ENCODE data around the gene SLC25A51.

SLC25A51 gene

DNA sequence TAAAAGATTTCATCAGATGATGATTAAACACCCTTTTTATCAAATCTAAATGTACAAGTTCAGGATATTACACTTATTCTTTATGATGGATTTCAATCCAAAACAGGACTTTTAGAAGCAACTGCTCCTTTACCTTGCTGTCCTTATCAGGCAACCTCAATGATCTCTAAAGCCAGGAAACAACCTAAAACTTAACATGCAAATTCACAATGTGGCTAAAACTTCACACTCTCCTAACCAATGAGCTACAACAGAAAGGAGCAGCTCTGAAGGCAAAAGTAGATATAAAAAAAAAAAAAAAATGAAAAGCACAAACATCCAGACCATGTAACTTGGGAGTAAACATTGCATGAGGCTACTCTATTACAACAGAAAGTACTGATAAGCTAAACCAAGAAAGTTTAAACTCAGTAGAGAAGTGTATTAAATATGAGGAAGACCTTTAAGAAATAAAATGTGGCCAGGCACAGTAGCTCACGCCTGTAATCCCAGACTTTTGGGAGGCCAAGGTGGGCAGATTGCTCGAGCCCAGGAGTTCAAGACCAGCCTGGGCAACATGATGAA, 22.9 kb downstream of the SLC25A51 start:
- no peak overlapping the region for H3K27ac ChIP-seq (ENCODE audit: low read depth, low read length)
- no peak overlapping the region for H3K4me3 ChIP-seq (ENCODE audit: low read depth in 1 of 2, low read length in 2 of 2)
- no peaks in the 10 kb centered on the region for H3K4me1 ChIP-seq (ENCODE audit: control insufficient read depth in 1 of 2, insufficient read depth in 2 of 2, low read length in 2 of 2)
- no peaks in the 10 kb centered on the region for H3K27me3 ChIP-seq (ENCODE audit: control insufficient read depth in 1 of 2, insufficient read depth in 2 of 2, low read length in 2 of 2)
- H3K36me3 ChIP-seq (ENCODE audit: control insufficient read depth in 1 of 2, insufficient read depth in 2 of 2, low read length in 2 of 2): peaks cover 3 to 15% of the 10 kb centered on the region in 2 donors
- H3K9me3 ChIP-seq (ENCODE audit: control insufficient read depth in 1 of 2, low read length in 2 of 2): peaks cover 3 to 5% of the 10 kb centered on the region in 2 donors
- H3K9ac ChIP-seq (ENCODE audit: low read depth in 1 of 2, low read length in 2 of 2): no peak overlapping the region

- Histone ChIP-seq H3K27ac (ENCODE audit: low read depth, low read length) (no peak overlapping the region), H3K36me3 (ENCODE audit: control insufficient read depth in 1 of 2, insufficient read depth in 2 of 2, low read length in 2 of 2) (peaks cover 3 to 9% of the 10 kb centered on the region in 2 donors), H3K27me3 (ENCODE audit: control insufficient read depth in 1 of 2, insufficient read depth in 2 of 2, low read length in 2 of 2) (no peaks in the 10 kb centered on the region), H3K4me1 (ENCODE audit: control insufficient read depth in 1 of 2, insufficient read depth in 2 of 2, low read length in 2 of 2) (no peaks in the 10 kb centered on the region), H3K4me3 (ENCODE audit: low read depth in 1 of 2, low read length in 2 of 2) (no peak overlapping the region), H3K9ac (ENCODE audit: low read depth in 1 of 2, low read length in 2 of 2) (no peak overlapping the region), H3K9me3 (ENCODE audit: control insufficient read depth in 1 of 2, low read length in 2 of 2) (peaks cover 3 to 5% of the 10 kb centered on the region in 2 donors)
These were observed 27.6 kb downstream of the SLC25A51 start for GRCh38 chr9:37876376-37876775.

DNA sequence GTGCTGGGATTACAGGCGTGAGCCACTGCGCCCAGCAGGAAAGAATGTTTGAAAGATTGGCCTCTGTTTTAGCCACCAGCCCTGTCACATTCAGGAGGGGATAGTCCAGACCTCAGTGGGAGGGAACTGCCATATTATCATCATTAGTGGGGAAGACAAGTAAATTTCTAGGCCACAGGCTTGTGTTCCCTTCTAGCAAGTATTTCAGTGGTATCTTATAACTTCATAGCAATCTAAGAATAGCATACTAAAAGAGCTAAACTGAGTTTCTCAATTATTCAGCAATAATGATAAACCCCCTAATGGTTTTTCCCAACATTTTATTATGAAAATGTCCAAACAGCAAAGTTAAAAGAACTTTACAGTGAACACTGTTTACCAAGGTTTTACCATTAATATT, 30.0 kb downstream of the SLC25A51 start:
- Histone ChIP-seq H3K9me3 (ENCODE audit: control insufficient read depth in 1 of 2, low read length in 2 of 2) (peaks cover 3 to 5% of the 10 kb centered on the region in 2 donors), H3K4me1 (ENCODE audit: control insufficient read depth in 1 of 2, insufficient read depth in 2 of 2, low read length in 2 of 2) (no peaks in the 10 kb centered on the region), H3K27me3 (ENCODE audit: control insufficient read depth in 1 of 2, insufficient read depth in 2 of 2, low read length in 2 of 2) (no peaks in the 10 kb centered on the region), H3K36me3 (ENCODE audit: control insufficient read depth in 1 of 2, insufficient read depth in 2 of 2, low read length in 2 of 2) (peaks cover 3 to 4% of the 10 kb centered on the region in 2 donors), H3K4me3 (ENCODE audit: low read depth in 1 of 2, low read length in 2 of 2) (no peak overlapping the region), H3K9ac (ENCODE audit: low read depth in 1 of 2, low read length in 2 of 2) (no peak overlapping the region), H3K27ac (ENCODE audit: low read depth, low read length) (no peak overlapping the region)

GRCh38 chr9:37870799-37871176, 33.1 kb downstream of the SLC25A51 start:
- no peak overlapping the region for H3K27ac ChIP-seq (ENCODE audit: low read depth, low read length)
- H3K4me1 ChIP-seq (ENCODE audit: control insufficient read depth in 1 of 2, insufficient read depth in 2 of 2, low read length in 2 of 2): peaks cover 0 to under 1% of the 10 kb centered on the region in 2 donors
- no peak overlapping the region for H3K9ac ChIP-seq (ENCODE audit: low read depth in 1 of 2, low read length in 2 of 2)
- H3K27me3 ChIP-seq (ENCODE audit: control insufficient read depth in 1 of 2, insufficient read depth in 2 of 2, low read length in 2 of 2): no peaks in the 10 kb centered on the region
- H3K4me3 ChIP-seq (ENCODE audit: low read depth in 1 of 2, low read length in 2 of 2): no peak overlapping the region
- H3K36me3 ChIP-seq (ENCODE audit: control insufficient read depth in 1 of 2, insufficient read depth in 2 of 2, low read length in 2 of 2): no peaks in the 10 kb centered on the region
- H3K9me3 ChIP-seq (ENCODE audit: control insufficient read depth in 1 of 2, low read length in 2 of 2): no peaks in the 10 kb centered on the region

DNA sequence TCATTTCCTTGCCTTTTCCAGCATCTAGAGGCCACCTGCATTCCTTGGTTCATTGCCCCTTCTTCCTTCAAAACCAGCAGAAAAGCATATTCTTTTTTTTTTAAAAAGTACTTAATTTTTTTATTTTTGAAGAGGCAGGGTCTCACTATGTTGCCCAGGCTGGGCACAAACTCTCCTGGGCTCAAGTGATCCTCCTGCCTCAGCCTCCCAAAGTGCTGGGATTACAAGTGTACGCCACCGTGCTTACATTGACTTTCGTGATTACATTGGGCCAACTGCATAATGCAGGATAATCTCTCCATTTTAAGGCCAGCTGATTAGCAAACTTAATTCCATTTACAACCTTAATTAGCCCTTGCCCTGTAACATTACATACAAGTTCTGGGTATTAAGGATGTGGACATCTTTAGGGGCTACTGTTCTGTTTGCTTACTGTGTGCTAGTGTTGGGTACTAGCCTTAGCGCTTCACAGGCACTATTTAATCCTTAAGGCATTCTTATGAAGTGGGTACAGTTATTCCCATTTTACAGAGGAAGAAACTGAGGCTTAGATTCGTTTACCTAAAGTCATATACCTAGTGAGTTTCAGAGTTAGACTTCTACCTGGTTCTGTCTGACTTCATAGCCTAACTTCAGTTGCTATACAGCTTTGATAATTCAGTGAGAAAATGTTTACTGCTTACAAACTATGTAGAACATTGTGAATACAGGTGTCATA, 33.7 kb downstream of the SLC25A51 start:
- Histone ChIP-seq H3K36me3 (ENCODE audit: control insufficient read depth in 1 of 2, insufficient read depth in 2 of 2, low read length in 2 of 2) (no peaks in the 10 kb centered on the region), H3K27me3 (ENCODE audit: control insufficient read depth in 1 of 2, insufficient read depth in 2 of 2, low read length in 2 of 2) (no peaks in the 10 kb centered on the region), H3K27ac (ENCODE audit: low read depth, low read length) (no peak overlapping the region), H3K9me3 (ENCODE audit: control insufficient read depth in 1 of 2, low read length in 2 of 2) (no peaks in the 10 kb centered on the region), H3K4me3 (ENCODE audit: low read depth in 1 of 2, low read length in 2 of 2) (no peak overlapping the region), H3K4me1 (ENCODE audit: control insufficient read depth in 1 of 2, insufficient read depth in 2 of 2, low read length in 2 of 2) (peaks cover 0 to 6% of the 10 kb centered on the region in 2 donors), H3K9ac (ENCODE audit: low read depth in 1 of 2, low read length in 2 of 2) (no peak overlapping the region)

GRCh38 chr9:37862530-37862929, 41.4 kb downstream of the SLC25A51 start:
- H3K9ac ChIP-seq (ENCODE audit: low read depth in 1 of 2, low read length in 2 of 2): no peak overlapping the region
- H3K4me1 ChIP-seq (ENCODE audit: control insufficient read depth in 1 of 2, insufficient read depth in 2 of 2, low read length in 2 of 2): peaks cover 0 to 11% of the 10 kb centered on the region in 2 donors
- no peaks in the 10 kb centered on the region for H3K27me3 ChIP-seq (ENCODE audit: control insufficient read depth in 1 of 2, insufficient read depth in 2 of 2, low read length in 2 of 2)
- no peak overlapping the region for H3K4me3 ChIP-seq (ENCODE audit: low read depth in 1 of 2, low read length in 2 of 2)
- H3K9me3 ChIP-seq (ENCODE audit: control insufficient read depth in 1 of 2, low read length in 2 of 2): no peaks in the 10 kb centered on the region
- peaks cover 20 to 38% of the 10 kb centered on the region in 2 donors for H3K36me3 ChIP-seq (ENCODE audit: control insufficient read depth in 1 of 2, insufficient read depth in 2 of 2, low read length in 2 of 2)
- H3K27ac ChIP-seq (ENCODE audit: low read depth, low read length): no peak overlapping the region

DNA sequence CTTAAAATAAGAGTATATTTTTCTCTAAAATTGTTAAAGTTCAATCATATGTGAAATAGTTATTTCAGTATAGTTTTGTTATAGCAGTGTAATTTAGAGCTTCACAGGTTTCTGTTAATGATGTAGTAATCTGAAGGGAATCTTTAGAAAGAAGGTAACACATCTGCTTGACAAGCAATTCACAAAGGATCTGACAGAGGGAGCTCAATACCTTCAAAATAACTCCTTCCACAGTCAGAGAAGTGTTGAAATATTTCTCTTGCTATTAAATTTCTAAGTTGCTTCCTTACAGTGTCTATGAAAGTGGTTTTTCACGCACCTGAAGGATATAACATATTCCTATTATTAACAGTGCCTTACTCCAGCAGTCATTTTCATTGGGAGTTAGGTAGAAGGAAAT, 44.9 kb downstream of the SLC25A51 start:
- no peak overlapping the region for H3K27ac ChIP-seq (ENCODE audit: low read depth, low read length)
- H3K4me3 ChIP-seq (ENCODE audit: low read depth in 1 of 2, low read length in 2 of 2): no peak overlapping the region
- no peaks in the 10 kb centered on the region for H3K4me1 ChIP-seq (ENCODE audit: control insufficient read depth in 1 of 2, insufficient read depth in 2 of 2, low read length in 2 of 2)
- H3K36me3 ChIP-seq (ENCODE audit: control insufficient read depth in 1 of 2, insufficient read depth in 2 of 2, low read length in 2 of 2): peaks cover 20 to 38% of the 10 kb centered on the region in 2 donors
- no peaks in the 10 kb centered on the region for H3K27me3 ChIP-seq (ENCODE audit: control insufficient read depth in 1 of 2, insufficient read depth in 2 of 2, low read length in 2 of 2)
- H3K9me3 ChIP-seq (ENCODE audit: control insufficient read depth in 1 of 2, low read length in 2 of 2): no peaks in the 10 kb centered on the region
- H3K9ac ChIP-seq (ENCODE audit: low read depth in 1 of 2, low read length in 2 of 2): no peak overlapping the region

GRCh38 chr9:37856551-37856950, 47.4 kb downstream of the SLC25A51 start:
- H3K27me3 ChIP-seq (ENCODE audit: control insufficient read depth in 1 of 2, insufficient read depth in 2 of 2, low read length in 2 of 2): no peaks in the 10 kb centered on the region
- no peak overlapping the region for H3K9ac ChIP-seq (ENCODE audit: low read depth in 1 of 2, low read length in 2 of 2)
- peaks cover 17 to 31% of the 10 kb centered on the region in 2 donors for H3K36me3 ChIP-seq (ENCODE audit: control insufficient read depth in 1 of 2, insufficient read depth in 2 of 2, low read length in 2 of 2)
- H3K4me1 ChIP-seq (ENCODE audit: control insufficient read depth in 1 of 2, insufficient read depth in 2 of 2, low read length in 2 of 2): no peaks in the 10 kb centered on the region
- H3K4me3 ChIP-seq (ENCODE audit: low read depth in 1 of 2, low read length in 2 of 2): no peak overlapping the region
- H3K9me3 ChIP-seq (ENCODE audit: control insufficient read depth in 1 of 2, low read length in 2 of 2): no peaks in the 10 kb centered on the region
- no peak overlapping the region for H3K27ac ChIP-seq (ENCODE audit: low read depth, low read length)

DNA sequence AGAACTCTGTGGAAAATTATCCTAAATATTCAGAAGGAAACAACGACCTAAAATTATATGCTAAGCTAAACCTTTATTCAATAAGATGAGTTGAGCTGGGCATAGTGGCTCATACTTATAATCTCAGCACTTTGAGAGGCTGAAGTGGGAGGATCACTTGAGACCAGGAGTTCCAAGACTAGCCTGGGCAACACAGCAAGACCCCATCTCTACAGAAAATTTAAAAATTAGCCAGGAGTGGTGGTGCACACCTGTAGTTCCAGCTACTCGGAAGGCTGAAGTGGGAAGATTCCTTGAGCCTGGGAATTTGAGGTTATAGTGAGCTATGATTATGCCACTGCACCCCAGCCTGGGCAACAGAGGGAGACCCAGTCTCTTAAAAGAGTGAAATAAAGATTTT, 51.7 kb downstream of the SLC25A51 start:
- H3K27me3 ChIP-seq (ENCODE audit: control insufficient read depth in 1 of 2, insufficient read depth in 2 of 2, low read length in 2 of 2): no peaks in the 10 kb centered on the region
- H3K4me1 ChIP-seq (ENCODE audit: control insufficient read depth in 1 of 2, insufficient read depth in 2 of 2, low read length in 2 of 2): no peaks in the 10 kb centered on the region
- no peak overlapping the region for H3K27ac ChIP-seq (ENCODE audit: low read depth, low read length)
- H3K9ac ChIP-seq (ENCODE audit: low read depth in 1 of 2, low read length in 2 of 2): no peak overlapping the region
- no peaks in the 10 kb centered on the region for H3K9me3 ChIP-seq (ENCODE audit: control insufficient read depth in 1 of 2, low read length in 2 of 2)
- no peak overlapping the region for H3K4me3 ChIP-seq (ENCODE audit: low read depth in 1 of 2, low read length in 2 of 2)
- H3K36me3 ChIP-seq (ENCODE audit: control insufficient read depth in 1 of 2, insufficient read depth in 2 of 2, low read length in 2 of 2): peaks cover 3 to 8% of the 10 kb centered on the region in 2 donors

DNA sequence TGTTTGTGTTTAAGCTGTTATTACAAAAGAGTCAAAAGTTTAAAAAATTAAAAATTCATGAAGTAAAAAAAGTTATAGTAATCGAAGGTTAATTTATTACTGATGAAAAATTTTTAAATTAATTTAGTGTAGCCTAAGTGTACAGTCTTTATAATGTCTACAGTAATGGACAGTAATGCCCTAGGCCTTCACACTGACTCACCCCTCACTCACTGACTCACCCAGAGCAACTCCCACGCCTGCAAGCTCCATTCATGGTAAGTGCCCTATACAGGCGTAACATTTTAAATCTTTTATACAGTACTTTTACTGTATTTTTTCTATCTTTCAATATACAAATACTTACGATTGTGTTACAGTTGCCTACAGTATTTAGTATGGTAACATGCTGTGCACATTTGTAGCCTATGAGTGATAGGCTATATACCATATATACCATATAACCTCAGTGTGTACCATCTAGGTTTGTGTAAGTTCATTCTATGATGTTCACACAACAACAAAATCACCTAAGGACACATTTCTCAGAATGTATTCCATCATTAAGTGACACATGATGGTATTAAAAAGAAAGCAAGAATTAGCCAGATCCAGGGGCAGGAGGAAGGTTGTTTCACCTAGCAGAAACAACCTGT, 63.2 kb downstream of the SLC25A51 start:
- Histone ChIP-seq H3K27me3 (ENCODE audit: control insufficient read depth in 1 of 2, insufficient read depth in 2 of 2, low read length in 2 of 2) (no peaks in the 10 kb centered on the region), H3K27ac (ENCODE audit: low read depth, low read length) (no peak overlapping the region), H3K4me1 (ENCODE audit: control insufficient read depth in 1 of 2, insufficient read depth in 2 of 2, low read length in 2 of 2) (no peaks in the 10 kb centered on the region), H3K4me3 (ENCODE audit: low read depth in 1 of 2, low read length in 2 of 2) (no peak overlapping the region), H3K9me3 (ENCODE audit: control insufficient read depth in 1 of 2, low read length in 2 of 2) (no peaks in the 10 kb centered on the region), H3K9ac (ENCODE audit: low read depth in 1 of 2, low read length in 2 of 2) (no peak overlapping the region), H3K36me3 (ENCODE audit: control insufficient read depth in 1 of 2, insufficient read depth in 2 of 2, low read length in 2 of 2) (peaks cover 0 to 8% of the 10 kb centered on the region in 2 donors)
